ENCODE results near the gene ARRDC4.

The ARRDC4 gene

GRCh38 chr15:97995881-97996603 is 35.5 kb downstream of the ARRDC4 start:
- Histone ChIP-seq H3K27ac (ENCODE audit: low read length) (no peak overlapping the region), H3K27me3 (ENCODE audit: control insufficient read depth, insufficient read depth, low read length) (no peaks in the 10 kb centered on the region), H3K36me3 (ENCODE audit: control insufficient read depth, insufficient read depth, low read length) (no peaks in the 10 kb centered on the region), H3K9me3 (ENCODE audit: control insufficient read depth, insufficient read depth, low read length) (no peaks in the 10 kb centered on the region), H3K4me3 (ENCODE audit: low read length) (no peak overlapping the region), H3K4me1 (ENCODE audit: control insufficient read depth, insufficient read depth, low read length) (no peaks in the 10 kb centered on the region)
- no CpG with 5 or more reads among the region's 5 CpGs for WGBS (ENCODE audit: insufficient coverage, insufficient read length)
- DNase-seq (ENCODE audit: low read depth, low spot score): no peak

- H3K4me1 ChIP-seq (ENCODE audit: control insufficient read depth, insufficient read depth, low read length): no peaks in the 10 kb centered on the region
- no peak for DNase-seq (ENCODE audit: low read depth, low spot score)
- no peaks in the 10 kb centered on the region for H3K9me3 ChIP-seq (ENCODE audit: control insufficient read depth, insufficient read depth, low read length)
- H3K27me3 ChIP-seq (ENCODE audit: control insufficient read depth, insufficient read depth, low read length): no peaks in the 10 kb centered on the region
- WGBS (ENCODE audit: insufficient coverage, insufficient read length): no CpG with 5 or more reads among the region's 5 CpGs
- H3K4me3 ChIP-seq (ENCODE audit: low read length): no peak overlapping the region
- no peak overlapping the region for H3K27ac ChIP-seq (ENCODE audit: low read length)
- no peaks in the 10 kb centered on the region for H3K36me3 ChIP-seq (ENCODE audit: control insufficient read depth, insufficient read depth, low read length)
Measured at GRCh38 chr15:97998307-97999071, 38.0 kb downstream of the ARRDC4 start.

- no peak for DNase-seq (ENCODE audit: low read depth, low spot score)
- WGBS (ENCODE audit: insufficient coverage, insufficient read length): 98% methylated on average over 5 of the region's 11 CpGs
Measured at GRCh38 chr15:98000249-98001203, 40.0 kb downstream of the ARRDC4 start.

GRCh38 chr15:98001663-98002194 is 41.2 kb downstream of the ARRDC4 start:
- no peak overlapping the region for H3K27ac ChIP-seq (ENCODE audit: low read length)
- no peaks in the 10 kb centered on the region for H3K27me3 ChIP-seq (ENCODE audit: control insufficient read depth, insufficient read depth, low read length)
- H3K9me3 ChIP-seq (ENCODE audit: control insufficient read depth, insufficient read depth, low read length): no peaks in the 10 kb centered on the region
- no peak overlapping the region for H3K4me3 ChIP-seq (ENCODE audit: low read length)
- WGBS (ENCODE audit: insufficient coverage, insufficient read length): 100% methylated on average over 10 of the region's 10 CpGs
- DNase-seq (ENCODE audit: low read depth, low spot score): no peak
- no peaks in the 10 kb centered on the region for H3K36me3 ChIP-seq (ENCODE audit: control insufficient read depth, insufficient read depth, low read length)
- H3K4me1 ChIP-seq (ENCODE audit: control insufficient read depth, insufficient read depth, low read length): no peaks in the 10 kb centered on the region

More at GRCh38 chr15:98000249-98001203, 40.0 kb downstream of the ARRDC4 start:
- no peaks in the 10 kb centered on the region for H3K36me3 ChIP-seq (ENCODE audit: control insufficient read depth, insufficient read depth, low read length)
- H3K9me3 ChIP-seq (ENCODE audit: control insufficient read depth, insufficient read depth, low read length): no peaks in the 10 kb centered on the region
- H3K27ac ChIP-seq (ENCODE audit: low read length): no peak overlapping the region
- no peak overlapping the region for H3K4me3 ChIP-seq (ENCODE audit: low read length)
- H3K4me1 ChIP-seq (ENCODE audit: control insufficient read depth, insufficient read depth, low read length): no peaks in the 10 kb centered on the region
- no peaks in the 10 kb centered on the region for H3K27me3 ChIP-seq (ENCODE audit: control insufficient read depth, insufficient read depth, low read length)

GRCh38 chr15:98002419-98002818 is 41.9 kb downstream of the ARRDC4 start:
- Histone ChIP-seq H3K4me1 (ENCODE audit: control insufficient read depth, insufficient read depth, low read length) (no peaks in the 10 kb centered on the region), H3K9me3 (ENCODE audit: control insufficient read depth, insufficient read depth, low read length) (no peaks in the 10 kb centered on the region), H3K27me3 (ENCODE audit: control insufficient read depth, insufficient read depth, low read length) (no peaks in the 10 kb centered on the region), H3K36me3 (ENCODE audit: control insufficient read depth, insufficient read depth, low read length) (no peaks in the 10 kb centered on the region), H3K4me3 (ENCODE audit: low read length) (no peak overlapping the region), H3K27ac (ENCODE audit: low read length) (no peak overlapping the region)
- DNase-seq (ENCODE audit: low read depth, low spot score): no peak
- WGBS (ENCODE audit: insufficient coverage, insufficient read length): 100% methylated on average over 3 of the region's 3 CpGs

- no peak for DNase-seq (ENCODE audit: low read depth, low spot score)
- H3K27ac ChIP-seq (ENCODE audit: low read length): no peak overlapping the region
- H3K9me3 ChIP-seq (ENCODE audit: control insufficient read depth, insufficient read depth, low read length): no peaks in the 10 kb centered on the region
- no CpG with 5 or more reads among the region's 4 CpGs for WGBS (ENCODE audit: insufficient coverage, insufficient read length)
- H3K4me3 ChIP-seq (ENCODE audit: low read length): no peak overlapping the region
- H3K4me1 ChIP-seq (ENCODE audit: control insufficient read depth, insufficient read depth, low read length): no peaks in the 10 kb centered on the region
- H3K36me3 ChIP-seq (ENCODE audit: control insufficient read depth, insufficient read depth, low read length): no peaks in the 10 kb centered on the region
- H3K27me3 ChIP-seq (ENCODE audit: control insufficient read depth, insufficient read depth, low read length): no peaks in the 10 kb centered on the region
Measured at GRCh38 chr15:98002866-98003265, 42.4 kb downstream of the ARRDC4 start.

- no peak overlapping the region for H3K4me3 ChIP-seq (ENCODE audit: low read length)
- no peaks in the 10 kb centered on the region for H3K9me3 ChIP-seq (ENCODE audit: control insufficient read depth, insufficient read depth, low read length)
- no peaks in the 10 kb centered on the region for H3K4me1 ChIP-seq (ENCODE audit: control insufficient read depth, insufficient read depth, low read length)
- H3K27me3 ChIP-seq (ENCODE audit: control insufficient read depth, insufficient read depth, low read length): no peaks in the 10 kb centered on the region
- H3K36me3 ChIP-seq (ENCODE audit: control insufficient read depth, insufficient read depth, low read length): no peaks in the 10 kb centered on the region
- no peak overlapping the region for H3K27ac ChIP-seq (ENCODE audit: low read length)
- WGBS (ENCODE audit: insufficient coverage, insufficient read length): no CpG with 5 or more reads among the region's 5 CpGs
- no peak for DNase-seq (ENCODE audit: low read depth, low spot score)
Measured at GRCh38 chr15:98003518-98003917, 43.0 kb downstream of the ARRDC4 start.

- Histone ChIP-seq H3K4me3 (ENCODE audit: low read length) (no peak overlapping the region), H3K4me1 (ENCODE audit: control insufficient read depth, insufficient read depth, low read length) (no peaks in the 10 kb centered on the region), H3K27me3 (ENCODE audit: control insufficient read depth, insufficient read depth, low read length) (no peaks in the 10 kb centered on the region), H3K9me3 (ENCODE audit: control insufficient read depth, insufficient read depth, low read length) (no peaks in the 10 kb centered on the region), H3K27ac (ENCODE audit: low read length) (no peak overlapping the region), H3K36me3 (ENCODE audit: control insufficient read depth, insufficient read depth, low read length) (no peaks in the 10 kb centered on the region)
- no CpG with 5 or more reads among the region's 3 CpGs for WGBS (ENCODE audit: insufficient coverage, insufficient read length)
- DNase-seq (ENCODE audit: low read depth, low spot score): no peak
Measured at GRCh38 chr15:98003996-98004395, 43.5 kb downstream of the ARRDC4 start.

- Histone ChIP-seq H3K4me1 (ENCODE audit: control insufficient read depth, insufficient read depth, low read length) (no peaks in the 10 kb centered on the region), H3K36me3 (ENCODE audit: control insufficient read depth, insufficient read depth, low read length) (no peaks in the 10 kb centered on the region), H3K9me3 (ENCODE audit: control insufficient read depth, insufficient read depth, low read length) (no peaks in the 10 kb centered on the region), H3K27me3 (ENCODE audit: control insufficient read depth, insufficient read depth, low read length) (no peaks in the 10 kb centered on the region), H3K27ac (ENCODE audit: low read length) (no peak overlapping the region), H3K4me3 (ENCODE audit: low read length) (no peak overlapping the region)
- no CpG with 5 or more reads among the region's 9 CpGs for WGBS (ENCODE audit: insufficient coverage, insufficient read length)
- DNase-seq (ENCODE audit: low read depth, low spot score): no peak
Measured at GRCh38 chr15:98005659-98006058, 45.2 kb downstream of the ARRDC4 start.

GRCh38 chr15:98009169-98009568 is 48.7 kb downstream of the ARRDC4 start:
- no CpG with 5 or more reads among the region's 4 CpGs for WGBS (ENCODE audit: insufficient coverage, insufficient read length)
- Histone ChIP-seq H3K27me3 (ENCODE audit: control insufficient read depth, insufficient read depth, low read length) (no peaks in the 10 kb centered on the region), H3K27ac (ENCODE audit: low read length) (no peak overlapping the region), H3K9me3 (ENCODE audit: control insufficient read depth, insufficient read depth, low read length) (no peaks in the 10 kb centered on the region), H3K36me3 (ENCODE audit: control insufficient read depth, insufficient read depth, low read length) (no peaks in the 10 kb centered on the region), H3K4me3 (ENCODE audit: low read length) (no peak overlapping the region), H3K4me1 (ENCODE audit: control insufficient read depth, insufficient read depth, low read length) (no peaks in the 10 kb centered on the region)
- DNase-seq (ENCODE audit: low read depth, low spot score): no peak

All from iPS DF 6.9 (cell line).